HG02588 (cell line): Measurements from ENCODE around the gene SYT1.
"Not testable (repeated sequence)": the region's sequence is repeated elsewhere in the genome, so short reads cannot be mapped to it uniquely, and the experiment has no call there.

Source experiments
- ATAC-seq: cut with Tn5 transposase; IDR thresholded peaks from one replicate; pipeline ENCODE4 v1.9.1; 2021; ENCODE audit warnings: mild to moderate bottlenecking, moderate library complexity; ENCODE audit not compliant: unreplicated experiment

Gene SYT1

DNA sequence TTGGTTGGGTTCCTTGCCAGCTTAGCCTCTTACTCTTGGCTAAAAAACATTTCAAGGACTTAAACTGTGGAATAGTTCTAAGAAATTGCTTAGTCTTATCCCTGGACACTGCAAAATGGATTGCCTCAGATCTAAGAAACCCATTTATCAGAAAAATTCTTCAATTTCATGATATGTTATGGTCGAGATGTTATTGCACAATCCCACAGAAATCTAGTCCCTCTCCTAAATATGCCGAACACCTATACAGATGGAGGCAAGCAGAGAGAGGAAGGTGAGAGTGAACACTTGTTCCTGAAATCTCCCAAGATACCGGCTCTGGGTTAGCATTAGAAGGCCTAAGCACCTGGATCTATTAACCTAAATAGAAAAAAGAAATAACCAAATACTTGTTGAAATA is 559.0 kb downstream of the SYT1 start:
- no peak for ATAC-seq

- no peak for ATAC-seq
These were observed 559.6 kb downstream of the SYT1 start for GRCh38 chr12:79424109-79424721.

- ATAC-seq: no peak
These were observed 561.5 kb downstream of the SYT1 start for GRCh38 chr12:79426121-79426520.

- ATAC-seq: not testable (repeated sequence)
These were observed 562.2 kb downstream of the SYT1 start for GRCh38 chr12:79426744-79427143.

- ATAC-seq: no peak
These were observed 569.0 kb downstream of the SYT1 start for GRCh38 chr12:79433465-79434072.

- ATAC-seq: no peak
These were observed 570.0 kb downstream of the SYT1 start for GRCh38 chr12:79434561-79434960.

GRCh38 chr12:79435742-79436141 is 571.2 kb downstream of the SYT1 start:
- no peak for ATAC-seq

DNA sequence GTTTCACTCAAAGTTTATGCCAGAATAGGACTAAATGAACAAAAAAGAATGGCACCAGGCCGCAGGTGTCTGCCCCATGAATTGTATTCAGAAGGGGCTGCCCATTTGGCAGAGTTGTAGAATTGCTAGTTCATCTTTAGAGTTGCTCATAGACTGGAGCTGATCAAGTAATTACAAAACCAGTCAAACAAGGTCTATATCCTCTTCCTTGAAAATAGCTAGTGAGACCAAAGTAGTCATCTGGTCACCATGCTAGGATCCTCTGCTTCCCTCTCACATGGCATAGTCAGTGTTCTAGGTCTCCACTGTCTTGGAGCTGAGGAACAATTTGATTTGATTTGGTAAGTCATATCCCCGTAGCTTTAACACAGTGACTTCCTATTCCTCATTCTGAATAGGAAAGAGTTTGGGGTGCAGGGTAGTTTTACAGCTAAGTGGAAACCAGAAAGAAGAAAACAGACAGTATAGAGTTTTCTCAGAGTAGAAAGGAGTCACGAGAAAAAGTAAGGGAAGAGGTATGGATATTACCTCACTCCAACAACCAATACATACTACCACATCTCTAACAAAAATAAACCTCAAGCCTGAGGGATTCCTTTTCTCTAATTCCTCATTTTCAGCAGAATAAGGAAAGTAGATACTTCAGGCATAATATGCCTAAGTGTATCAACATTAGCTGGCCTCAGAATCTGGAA is 574.1 kb downstream of the SYT1 start:
- ATAC-seq: no peak

GRCh38 chr12:79439175-79439825 is 574.7 kb downstream of the SYT1 start:
- no peak for ATAC-seq

DNA sequence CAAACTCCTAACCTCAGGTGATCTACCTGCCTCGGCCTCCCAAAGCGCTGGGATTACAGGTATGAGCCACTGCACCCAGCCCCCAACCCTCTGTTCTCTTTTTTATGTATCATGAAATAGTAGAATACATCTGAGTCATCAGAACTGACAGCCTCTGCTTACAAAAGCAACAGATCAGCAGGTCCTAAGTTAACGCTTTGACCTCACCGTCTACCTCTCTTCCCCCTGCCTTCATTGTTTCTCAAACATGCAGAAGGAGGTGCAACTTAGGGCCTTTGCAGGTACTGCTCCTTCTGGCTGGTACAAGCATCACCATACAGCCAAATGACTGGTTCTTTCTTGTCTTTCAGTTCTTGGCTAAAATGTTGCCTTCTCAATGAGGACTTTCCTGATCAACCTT is 577.0 kb downstream of the SYT1 start:
- no peak for ATAC-seq

DNA sequence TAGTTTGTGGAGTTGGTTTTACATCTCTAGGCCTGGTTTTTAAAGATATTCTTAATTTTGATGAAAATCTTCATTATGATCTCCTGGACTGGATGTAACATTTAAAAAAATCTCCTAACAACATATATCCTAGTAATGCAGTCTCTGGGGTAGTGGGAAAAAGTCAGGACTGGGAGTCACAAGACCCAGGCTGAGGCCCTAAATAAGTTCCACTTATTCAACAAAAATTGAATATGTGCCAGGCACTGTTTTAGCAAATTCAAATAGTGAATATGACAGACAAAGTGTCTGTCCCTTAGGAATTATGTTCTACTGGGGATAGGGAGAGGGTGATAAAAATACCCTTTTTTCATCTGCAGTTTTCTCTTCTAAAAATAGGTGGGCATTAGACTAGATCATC is 577.8 kb downstream of the SYT1 start:
- no peak for ATAC-seq

GRCh38 chr12:79444089-79444488 is 579.5 kb downstream of the SYT1 start:
- no peak for ATAC-seq

- ATAC-seq: no peak
These were observed 584.2 kb downstream of the SYT1 start for GRCh38 chr12:79448816-79449215.

DNA sequence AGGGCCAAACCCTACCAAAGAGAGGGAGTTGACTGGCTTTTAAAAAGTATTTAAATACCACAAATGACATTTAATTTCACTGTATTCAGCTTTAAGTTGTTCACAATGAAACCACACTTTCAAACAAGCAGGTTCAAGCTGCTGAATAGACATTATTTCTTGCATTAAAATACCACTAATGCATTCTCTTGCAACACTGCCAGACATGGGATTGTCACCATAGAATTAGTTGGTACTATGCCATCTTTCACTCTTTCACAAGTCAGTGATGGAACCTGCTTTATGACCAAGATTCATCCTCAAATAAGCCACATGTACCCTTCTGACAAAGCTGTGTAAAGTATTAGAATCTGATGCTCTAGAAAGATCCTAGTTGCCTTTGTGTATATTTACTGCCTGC is 586.8 kb downstream of the SYT1 start:
- ATAC-seq: no peak

DNA sequence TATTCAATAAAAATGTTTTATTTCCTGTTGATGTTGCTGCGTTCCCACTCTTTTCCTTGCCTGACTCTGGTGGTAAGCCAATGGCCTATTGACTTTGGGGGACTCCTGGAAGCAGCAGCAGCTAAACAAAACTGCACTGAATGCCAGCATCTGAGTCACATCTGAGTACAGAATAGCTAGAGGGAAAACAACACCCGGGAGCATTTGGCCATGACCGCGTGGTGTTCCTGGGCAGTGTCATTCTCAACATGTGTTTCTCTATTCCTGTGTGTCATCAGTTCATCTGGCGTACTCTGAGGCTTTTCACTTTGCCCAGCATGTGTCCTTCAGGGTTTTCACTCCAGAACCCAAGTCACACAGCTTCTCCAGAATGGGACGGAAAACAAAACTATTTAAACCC is 587.4 kb downstream of the SYT1 start:
- ATAC-seq: no peak

GRCh38 chr12:79452906-79453305 is 588.3 kb downstream of the SYT1 start:
- no peak for ATAC-seq

DNA sequence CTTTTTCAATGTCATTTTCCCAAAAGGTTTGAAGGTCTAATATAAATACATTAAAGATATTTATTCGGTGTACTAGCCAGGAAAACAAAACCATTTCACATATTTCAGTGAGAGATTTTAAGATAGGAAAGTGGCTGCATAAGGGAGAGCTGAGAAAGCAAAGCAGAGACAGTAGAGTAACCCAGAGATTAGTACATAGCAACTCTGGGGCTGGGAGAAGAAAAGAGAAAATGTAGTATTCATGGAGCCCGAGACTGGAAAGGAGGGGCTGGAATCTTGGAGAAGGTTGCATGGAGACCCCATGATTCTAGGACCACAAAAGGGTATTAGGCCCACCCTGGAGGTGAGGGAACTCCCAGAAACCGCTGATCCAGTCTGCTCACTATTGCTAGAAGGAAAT is 589.2 kb downstream of the SYT1 start:
- ATAC-seq: no peak

DNA sequence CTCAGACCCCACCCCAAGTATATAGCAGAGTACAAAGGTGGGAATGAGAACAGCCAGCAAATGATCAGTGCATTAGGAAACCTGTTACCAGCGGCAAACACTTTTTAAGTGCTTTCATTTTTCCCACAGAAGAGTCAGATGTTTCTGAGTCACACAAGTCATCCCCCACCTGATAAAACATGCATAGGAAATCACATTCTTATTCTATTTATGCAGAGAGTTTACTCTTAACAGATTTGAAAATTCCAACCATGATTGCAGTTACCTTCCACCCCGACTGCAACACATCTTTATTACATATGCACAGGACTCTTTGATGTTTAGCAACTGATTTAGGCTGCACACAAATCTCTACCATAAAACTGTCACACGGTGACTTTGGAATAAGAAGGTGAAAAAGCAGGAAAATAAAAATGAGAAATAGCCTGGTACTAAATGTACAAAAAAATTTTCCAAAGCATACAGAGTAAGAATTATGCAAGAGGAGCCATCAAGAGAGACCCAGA is 589.8 kb downstream of the SYT1 start:
- no peak for ATAC-seq

DNA sequence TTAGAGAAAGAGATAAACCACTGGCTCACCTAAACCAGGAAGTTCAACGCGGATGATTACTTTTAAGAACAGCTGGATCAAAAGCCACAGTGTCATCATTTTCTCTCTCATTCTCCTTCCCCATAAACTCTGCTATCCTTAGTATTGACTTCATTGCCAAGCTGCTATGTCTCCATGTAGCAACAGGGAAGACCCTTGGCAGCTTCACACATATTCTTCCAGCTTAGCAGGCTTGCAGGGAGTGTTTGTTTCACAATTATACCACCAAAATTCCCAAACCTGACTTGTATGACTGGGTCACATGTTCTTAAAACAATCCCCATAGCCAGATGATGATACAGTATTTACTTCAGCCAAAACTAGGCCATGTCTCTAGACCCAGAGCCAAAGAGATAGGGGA is 590.7 kb downstream of the SYT1 start:
- no peak for ATAC-seq

- ATAC-seq: no peak
These were observed 617.7 kb downstream of the SYT1 start for GRCh38 chr12:79482323-79482722.

GRCh38 chr12:79482921-79483320 is 618.3 kb downstream of the SYT1 start:
- ATAC-seq: no peak

- no peak for ATAC-seq
These were observed 621.6 kb downstream of the SYT1 start for GRCh38 chr12:79486154-79486553.
